Stimulated activated CD8-positive, alpha-beta memory T cell treated with anti-CD3 and anti-CD28 coated beads, Interleukin-4, amount 100 ng/mL, for 4 hours (primary cell): Measurements from ENCODE around the gene PRELID1.
"Not testable (repeated sequence)": the region's sequence is repeated elsewhere in the genome, so short reads cannot be mapped to it uniquely, and the experiment has no call there.

Experiments
- DNase-seq, 2 donors: peaks; one replicate each; pipeline ENCODE4 v3.0.0-alpha.2; 2020; ENCODE audit warnings: low read depth in 2 of 2, low spot score in 1 of 2

Gene PRELID1

DNA sequence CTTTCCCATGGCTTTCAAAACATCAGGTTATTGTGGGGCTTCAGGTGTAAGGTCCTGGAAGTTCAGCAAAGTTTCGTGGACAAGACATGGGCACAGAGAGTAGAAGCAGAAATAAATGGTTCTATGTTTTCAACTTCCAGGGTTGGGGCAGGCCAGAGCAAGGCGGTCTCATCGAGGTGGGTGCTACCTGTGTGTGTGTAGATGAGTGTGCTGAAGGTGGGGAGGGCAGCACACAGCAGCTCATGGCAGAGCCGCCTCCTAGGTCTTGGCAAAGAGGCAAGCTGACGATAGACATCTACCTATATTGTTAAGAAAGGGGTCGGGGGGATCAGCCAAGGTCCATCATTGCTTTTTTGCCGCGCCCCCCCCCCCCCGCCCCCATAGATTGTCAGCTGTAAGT is 3.9 kb upstream of the PRELID1 start:
- DNase-seq: no peak

DNA sequence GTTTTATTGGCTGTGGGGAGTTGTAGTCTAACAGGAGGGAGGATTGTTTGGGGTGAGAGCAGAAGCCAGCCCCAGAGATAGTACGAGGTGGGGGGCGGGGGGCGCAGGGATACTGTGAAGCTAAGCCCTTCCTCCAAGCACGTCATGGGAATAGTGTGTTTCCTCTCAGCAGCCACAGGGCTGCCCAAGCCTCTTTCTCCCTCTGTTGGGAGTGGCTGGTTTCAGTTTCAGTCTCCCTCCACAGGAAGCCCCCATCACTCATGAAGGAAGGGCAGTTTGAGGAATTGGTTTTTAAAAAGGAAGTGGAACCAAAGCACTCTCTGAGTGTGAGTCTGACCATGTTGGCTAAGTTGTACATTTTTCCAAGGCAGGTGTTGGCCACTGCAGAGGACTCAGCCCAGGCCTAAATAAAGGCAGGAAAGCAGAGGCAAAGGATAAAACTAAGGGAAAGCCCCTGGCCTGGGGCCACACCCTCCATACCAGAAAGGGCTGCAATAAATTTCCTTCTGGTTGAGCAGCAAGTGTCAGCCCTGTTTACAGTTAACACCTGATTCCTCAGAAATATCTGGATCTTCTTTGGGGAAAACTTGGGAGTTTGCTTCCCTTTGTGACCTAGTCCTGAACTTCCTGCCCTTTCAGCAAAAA is 3.2 kb upstream of the PRELID1 start:
- DNase-seq: peak; percentile 33 to 53

DNA sequence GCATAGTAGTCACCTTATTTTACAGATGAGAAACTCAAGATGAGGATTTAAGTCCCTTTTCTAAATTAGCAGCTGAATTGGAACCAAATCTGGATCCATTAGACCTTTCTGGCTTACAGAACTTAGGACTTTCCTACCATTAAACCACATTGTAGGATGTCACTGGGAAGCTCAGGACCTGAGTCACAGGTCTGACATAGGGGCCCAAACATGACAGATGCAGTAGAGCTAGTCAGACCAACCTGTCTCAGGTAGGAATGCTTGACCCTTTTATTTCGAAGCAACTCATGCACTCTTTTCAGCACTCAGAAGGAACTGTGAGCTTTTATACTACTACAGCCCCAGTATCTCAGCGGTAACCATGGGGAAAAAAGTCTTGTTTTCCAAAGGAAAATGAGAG is 2.6 kb upstream of the PRELID1 start:
- DNase-seq: no peak

DNA sequence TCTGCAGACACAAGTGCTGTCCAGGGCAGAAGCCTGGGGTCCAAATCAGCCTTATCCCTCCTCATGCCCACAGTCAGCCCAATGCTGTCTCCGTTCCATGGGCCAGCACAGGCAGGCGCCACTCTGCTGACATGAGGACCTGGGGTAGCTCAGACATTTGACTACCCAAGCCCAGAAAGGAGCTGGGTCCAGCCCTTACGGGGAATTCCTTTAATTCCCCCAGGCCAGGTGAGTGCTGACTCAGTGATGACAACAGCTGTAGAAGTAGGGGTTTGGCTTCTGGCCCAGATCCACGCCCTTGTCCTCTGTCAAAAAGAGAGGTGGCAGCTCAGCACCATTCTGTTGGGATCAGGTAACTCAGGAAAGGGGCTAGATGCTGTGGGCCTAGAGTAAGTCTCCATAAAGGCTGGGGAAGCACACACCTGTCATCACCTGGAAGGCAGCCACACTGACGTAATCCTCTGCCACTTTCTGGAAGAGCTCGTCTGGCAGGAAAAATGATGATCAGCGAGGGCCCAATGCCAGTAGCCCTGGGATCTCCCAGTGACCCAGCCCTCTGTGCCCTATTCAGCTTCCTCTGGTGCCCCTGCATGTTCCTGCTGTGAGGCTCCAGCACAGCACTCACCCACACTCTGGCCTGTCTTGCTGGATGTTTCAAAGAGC is 2.0 kb upstream of the PRELID1 start:
- no peak for DNase-seq

DNA sequence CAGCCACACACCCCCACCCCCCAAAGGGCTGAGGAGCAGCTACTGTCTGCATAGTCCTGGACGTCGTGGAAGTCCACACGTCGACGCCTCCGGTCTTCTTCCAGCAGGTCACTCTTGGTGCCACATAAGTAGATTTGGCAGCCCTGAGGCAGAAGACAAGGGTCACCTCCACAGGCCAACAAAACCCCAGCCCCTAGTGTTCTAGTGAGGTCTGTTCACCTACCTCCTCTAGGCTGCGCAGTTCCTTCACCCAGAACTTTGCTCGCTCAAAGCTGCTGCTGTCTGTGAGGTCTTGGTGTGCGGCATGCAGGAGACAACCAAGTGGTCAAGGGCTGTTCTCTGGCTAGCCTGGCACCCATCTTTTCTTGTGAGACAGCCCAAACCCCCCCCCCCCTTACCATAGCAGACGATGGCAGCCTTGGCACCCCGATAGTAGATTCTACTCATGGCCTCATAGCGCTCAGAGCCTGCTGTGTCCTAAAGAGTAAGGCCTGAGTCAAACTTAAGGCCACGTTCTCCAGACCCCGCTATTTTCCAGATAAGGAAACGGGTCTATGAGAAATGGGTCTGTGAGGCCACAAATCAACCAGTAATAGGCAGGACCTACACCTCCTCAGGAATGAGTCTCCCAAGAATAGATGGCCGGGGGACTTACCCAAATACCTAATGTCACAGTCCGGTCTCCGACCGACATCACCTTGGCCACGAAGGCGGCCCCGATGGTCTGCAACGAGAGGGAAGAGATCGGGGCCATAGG is 1.1 kb upstream of the PRELID1 start:
- no peak for DNase-seq

DNA sequence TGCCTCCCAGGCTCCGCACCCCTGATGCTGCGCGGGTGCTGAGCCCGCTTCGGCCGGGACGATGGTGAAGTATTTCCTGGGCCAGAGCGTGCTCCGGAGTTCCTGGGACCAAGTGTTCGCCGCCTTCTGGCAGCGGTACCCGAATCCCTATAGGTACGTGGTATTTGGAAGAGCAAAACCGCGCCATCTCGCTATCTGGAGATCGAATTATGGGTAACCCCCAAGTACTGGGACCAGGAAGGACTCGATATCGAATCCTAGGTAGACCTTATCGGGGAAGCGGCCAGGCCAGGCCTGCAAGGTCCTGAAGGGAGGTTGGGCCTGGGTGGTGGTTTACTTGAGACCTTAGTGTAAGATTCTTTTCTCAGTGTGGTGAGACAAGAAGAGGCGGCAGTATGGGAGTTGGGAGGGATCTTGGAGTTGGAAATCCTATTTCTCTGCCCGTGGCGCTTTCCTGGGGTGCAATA is 359 bp downstream of the PRELID1 start:
- no peak for DNase-seq

DNA sequence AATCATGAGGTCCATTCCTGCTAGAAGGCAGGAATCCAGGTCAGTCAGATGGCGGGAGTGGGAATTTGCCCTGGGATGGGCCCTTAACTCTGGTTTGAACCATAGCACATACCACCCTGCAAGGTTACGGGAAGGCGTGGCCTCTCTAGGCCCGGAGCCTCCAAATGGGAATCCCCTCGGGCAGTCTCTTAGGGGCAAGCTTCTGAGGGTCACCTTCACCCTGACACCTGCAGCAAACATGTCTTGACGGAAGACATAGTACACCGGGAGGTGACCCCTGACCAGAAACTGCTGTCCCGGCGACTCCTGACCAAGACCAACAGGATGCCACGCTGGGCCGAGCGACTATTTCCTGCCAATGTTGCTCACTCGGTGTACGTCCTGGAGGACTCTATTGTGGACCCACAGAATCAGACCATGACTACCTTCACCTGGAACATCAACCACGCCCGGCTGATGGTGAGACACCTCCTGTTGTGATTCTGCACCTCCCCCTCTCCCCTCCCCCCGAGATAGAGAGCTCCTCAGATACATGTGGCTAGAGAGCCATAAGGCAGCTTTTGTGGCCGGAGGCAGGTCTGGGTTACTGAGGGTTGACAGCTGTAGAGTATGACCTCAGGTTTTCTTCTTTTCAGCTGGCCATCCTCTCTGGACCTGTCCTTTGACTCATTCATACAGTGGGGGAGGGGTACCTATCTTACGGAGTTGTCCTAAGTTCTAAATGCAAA is 957 bp downstream of the PRELID1 start:
- DNase-seq: no peak

DNA sequence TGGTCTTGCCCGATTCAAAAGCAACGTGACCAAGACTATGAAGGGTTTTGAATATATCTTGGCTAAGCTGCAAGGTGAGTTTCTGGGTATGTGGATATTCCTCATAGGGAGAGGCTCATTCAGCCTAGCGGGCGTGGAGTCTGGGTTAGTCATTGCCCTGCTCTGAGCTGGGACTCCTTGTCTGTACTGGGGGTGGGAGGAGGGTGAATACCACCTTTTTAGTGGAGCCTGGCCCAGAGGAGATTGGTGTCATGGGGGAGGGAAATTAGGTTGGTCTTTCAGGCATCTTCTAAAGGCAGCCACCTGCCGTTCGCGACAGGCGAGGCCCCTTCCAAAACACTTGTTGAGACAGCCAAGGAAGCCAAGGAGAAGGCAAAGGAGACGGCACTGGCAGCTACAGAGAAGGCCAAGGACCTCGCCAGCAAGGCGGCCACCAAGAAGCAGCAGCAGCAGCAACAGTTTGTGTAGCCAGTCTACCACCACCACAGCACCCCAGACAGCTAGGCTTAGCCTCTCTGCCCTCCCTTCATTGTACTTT is 2.6 kb downstream of the PRELID1 start:
- DNase-seq: not testable (repeated sequence)

DNA sequence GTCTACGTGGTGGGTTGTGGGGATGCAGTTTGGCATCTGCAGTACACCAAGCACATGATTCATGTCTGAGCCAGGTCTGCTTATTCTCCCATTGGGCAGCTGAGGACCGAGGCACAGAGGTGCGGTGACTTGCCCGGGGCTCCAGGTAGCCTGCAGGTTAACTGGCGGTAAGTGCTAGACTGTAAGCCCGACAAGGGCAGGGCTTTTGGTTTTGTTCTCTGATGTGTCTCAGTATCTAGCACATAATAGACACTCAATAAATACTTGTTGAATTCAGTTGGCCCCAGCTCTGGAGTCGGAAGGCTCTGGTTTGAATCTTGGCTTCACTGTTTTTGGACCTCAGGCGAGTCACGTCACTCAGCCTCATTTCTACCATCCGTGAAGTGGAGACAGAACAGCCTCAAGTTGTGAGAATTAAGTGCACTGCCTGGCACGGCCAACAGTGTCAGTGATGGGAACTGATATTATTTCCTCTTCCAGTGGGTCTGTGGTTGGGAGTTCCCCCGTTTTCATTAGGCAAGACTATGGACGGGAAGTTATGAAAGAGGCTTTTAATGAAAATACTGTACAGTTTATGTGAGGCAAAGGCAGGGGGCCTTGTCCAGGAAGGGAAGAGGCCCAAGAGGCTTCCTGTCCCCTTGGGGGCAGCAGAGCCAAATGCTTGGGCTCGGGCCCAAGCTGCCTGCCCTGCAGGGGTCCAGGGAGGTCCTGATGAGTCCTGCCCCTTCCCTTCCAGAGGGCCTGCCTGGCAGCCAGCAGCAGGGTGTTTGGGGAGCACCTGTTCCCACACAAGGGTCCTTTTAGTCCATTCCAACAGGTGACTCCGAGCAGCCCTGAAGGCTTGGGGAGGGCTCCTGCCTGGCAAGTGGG is 3.3 kb downstream of the PRELID1 start:
- no peak for DNase-seq

- no peak for DNase-seq
Observed at GRCh38 chr5:177307544-177308363, 4.2 kb downstream of the PRELID1 start.

GRCh38 chr5:177308740-177309139 is 5.1 kb downstream of the PRELID1 start:
- DNase-seq: no peak

GRCh38 chr5:177309351-177310191 is 6.0 kb downstream of the PRELID1 start:
- peak in 1 of 2 donors; percentile 37 for DNase-seq

DNA sequence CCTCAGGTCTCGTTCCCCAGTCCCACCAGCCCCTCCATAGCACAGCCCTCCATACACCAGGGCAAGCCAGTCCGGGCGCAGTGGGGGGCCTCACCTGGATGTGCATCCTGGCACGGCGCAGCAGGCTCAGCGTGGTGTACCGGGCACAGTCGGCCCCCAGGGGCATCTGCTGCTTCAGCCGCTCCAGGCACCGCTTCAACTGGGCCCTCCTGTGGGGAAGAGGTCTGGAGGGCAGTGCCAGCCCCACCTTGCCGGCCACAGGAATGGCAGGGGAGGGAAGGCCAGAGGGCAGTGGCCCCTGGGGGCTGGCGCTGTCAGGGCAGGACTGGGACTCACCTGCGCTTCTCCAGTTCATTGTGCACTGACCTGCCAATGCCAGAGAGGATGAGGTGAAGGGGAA is 6.7 kb downstream of the PRELID1 start:
- DNase-seq: no peak

DNA sequence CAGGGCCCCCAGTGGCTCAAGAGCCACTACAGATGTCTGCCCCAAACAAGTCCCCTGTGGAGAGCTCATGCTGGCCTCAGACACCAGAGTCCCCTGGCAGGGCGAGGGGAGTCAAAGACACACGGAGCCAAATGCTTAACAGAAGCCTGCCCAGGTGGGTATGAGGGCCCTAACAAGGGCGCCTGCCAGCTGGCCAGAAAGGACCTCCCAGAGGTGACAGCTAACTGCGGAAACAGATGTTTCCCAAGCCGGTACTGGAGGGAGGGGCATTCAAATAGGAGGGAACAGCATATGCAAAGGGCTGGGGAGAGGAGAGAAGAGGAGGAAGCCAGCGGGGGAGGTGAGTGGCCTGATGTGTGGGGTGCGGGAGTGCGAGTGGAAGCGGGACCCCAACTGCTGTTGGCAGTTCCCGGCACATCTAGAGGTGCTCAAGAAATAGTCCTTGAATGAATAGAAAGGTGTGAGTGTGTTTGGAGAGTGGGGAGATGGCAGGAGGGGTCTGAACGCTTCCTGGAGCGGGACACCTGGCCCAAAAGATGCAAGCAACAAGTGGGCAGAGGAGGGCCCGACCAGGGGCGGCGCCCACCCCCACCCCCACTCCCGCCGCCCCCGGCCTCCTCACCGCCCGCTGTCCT is 7.3 kb downstream of the PRELID1 start:
- no peak for DNase-seq

DNA sequence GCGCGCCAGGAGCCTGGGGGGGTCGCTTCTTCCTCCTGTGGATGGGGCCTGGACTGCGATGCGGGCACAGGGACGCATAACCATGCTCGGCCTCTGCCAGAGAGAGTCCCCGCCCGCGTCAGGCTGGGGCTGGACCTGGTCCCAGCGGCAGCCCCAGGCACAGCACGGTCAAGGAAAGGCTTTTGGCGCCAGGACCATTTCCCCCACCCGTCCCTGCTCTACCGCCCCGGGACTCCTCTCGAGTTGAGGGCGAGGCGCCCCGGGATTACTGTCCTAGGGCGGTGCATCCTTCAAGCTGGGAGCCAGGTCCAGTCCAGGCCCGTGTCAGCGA is 7.8 kb downstream of the PRELID1 start:
- DNase-seq: no peak

DNA sequence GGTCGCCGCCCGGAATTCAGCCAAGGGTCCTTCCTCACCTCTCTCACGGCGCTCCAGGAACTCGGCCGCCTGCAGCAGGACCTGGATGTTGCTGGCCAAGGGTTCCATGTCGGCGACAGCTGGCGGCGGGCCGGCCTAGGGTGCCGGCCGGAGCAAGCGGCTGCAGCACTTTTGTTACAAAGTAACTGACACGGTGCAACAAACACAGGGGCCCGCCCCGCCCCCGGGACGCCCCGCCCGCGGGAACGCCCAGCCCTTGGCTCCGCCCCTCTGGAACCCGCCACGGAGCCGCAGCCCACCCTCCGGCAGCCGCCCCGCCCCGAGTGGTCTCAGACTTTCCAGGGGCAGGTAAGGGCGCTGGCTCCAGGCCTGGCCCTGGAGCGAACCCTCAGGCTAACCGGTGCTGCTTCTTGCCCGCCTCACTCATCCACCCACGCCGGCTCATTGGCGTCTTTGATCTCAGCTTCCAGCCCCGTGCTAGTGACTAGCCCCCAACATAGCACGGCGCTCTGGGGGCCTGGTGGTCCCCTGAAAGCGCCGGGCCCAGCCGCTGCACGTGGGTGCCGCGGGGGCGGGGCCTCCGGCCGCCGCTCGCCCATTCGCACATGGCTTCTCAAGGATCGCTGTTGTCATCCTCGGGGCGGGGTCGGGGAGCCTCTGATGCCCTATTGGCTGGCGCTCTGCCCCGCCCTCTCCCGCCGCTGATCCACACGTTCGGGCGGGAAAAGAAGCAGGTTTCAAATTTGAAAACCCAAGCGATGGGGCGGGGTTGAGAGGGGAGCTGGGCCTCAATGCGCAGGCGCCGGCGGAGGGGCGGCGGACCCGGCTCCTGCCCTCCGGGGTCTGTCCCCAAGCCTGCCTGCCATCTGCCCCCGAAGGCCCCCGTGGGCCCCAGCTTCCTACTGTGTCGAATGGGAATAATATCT is 8.4 kb downstream of the PRELID1 start, which contains the start of gene MXD3:
TSS of gene MXD3 (minus strand) at position 176 of the 926 bp plus-strand sequence. CDS start at position 108, 68 bp downstream.
- peak; percentile 84 to 90 for DNase-seq

GRCh38 chr5:177312649-177313181 is 9.1 kb downstream of the PRELID1 start:
- no peak for DNase-seq
